Activated CD4-positive, alpha-beta T cell treated with anti-CD3 and anti-CD28 coated beads, Interleukin-2, Interleukin-4, amounts not matched to agents 100 ng/mL and 50 ng/mL, durations not matched to agents 16 hours and 8 hours (primary cell): ENCODE data around the gene TMEM25.
"Not testable (repeated sequence)": the region's sequence is repeated elsewhere in the genome, so short reads cannot be mapped to it uniquely, and the experiment has no call there.

ENCODE experiments used
- DNase-seq: peaks from one replicate; pipeline ENCODE4 v3.0.0-alpha.2; 2020; ENCODE audit warnings: low spot score

The TMEM25 gene

GRCh38 chr11:118530683-118531596 lies at the start of gene TMEM25:
Gene TMEM25 (plus strand): TSS chr11:118531192. CDS start chr11:118531802, 610 bp downstream.
- DNase-seq: peak; percentile 62

GRCh38 chr11:118481238-118481637 lies 49.8 kb upstream of the TMEM25 start:
- not testable (repeated sequence) for DNase-seq

DNA sequence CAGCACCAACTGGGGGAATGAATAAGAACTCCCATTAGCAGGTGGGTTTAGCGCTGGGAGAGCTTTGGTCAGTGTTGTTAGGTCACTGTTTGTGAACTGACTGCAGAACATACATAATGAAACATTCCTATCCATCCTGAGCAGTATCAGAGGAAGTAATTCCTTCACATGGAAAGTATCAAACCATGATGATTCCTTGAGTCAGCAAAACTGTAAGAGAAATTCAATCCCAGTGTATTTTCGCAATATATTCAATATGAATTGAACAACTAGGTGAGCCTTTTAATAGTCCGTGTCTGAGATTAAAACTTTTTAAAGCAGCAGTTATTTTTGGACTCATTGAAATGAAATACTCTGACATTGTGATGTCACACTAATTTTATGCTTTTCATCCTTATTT lies 46.6 kb upstream of the TMEM25 start:
- no peak for DNase-seq

- DNase-seq: no peak
Measured at GRCh38 chr11:118485273-118485672, 45.7 kb upstream of the TMEM25 start.

GRCh38 chr11:118488480-118489109 lies 42.4 kb upstream of the TMEM25 start:
- DNase-seq: peak; percentile 83

DNA sequence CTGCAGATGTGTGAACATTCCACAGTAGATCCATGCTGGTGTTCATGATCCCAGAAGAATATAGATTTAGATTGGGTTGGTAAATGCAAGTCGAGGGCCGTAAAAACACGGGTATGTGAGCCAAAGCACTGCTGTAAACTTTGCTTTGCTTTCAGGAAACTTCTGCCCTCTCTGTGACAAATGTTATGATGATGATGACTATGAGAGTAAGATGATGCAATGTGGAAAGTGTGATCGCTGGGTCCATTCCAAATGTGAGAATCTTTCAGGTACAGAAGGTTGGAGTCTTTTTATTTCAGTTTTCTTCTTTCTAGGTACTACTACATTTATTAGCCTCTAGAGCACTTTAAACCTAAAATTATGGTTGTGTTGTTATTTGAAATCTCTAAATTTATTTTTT lies 40.0 kb upstream of the TMEM25 start:
- no peak for DNase-seq

- no peak for DNase-seq
Measured at GRCh38 chr11:118497831-118498230, 33.2 kb upstream of the TMEM25 start.

DNA sequence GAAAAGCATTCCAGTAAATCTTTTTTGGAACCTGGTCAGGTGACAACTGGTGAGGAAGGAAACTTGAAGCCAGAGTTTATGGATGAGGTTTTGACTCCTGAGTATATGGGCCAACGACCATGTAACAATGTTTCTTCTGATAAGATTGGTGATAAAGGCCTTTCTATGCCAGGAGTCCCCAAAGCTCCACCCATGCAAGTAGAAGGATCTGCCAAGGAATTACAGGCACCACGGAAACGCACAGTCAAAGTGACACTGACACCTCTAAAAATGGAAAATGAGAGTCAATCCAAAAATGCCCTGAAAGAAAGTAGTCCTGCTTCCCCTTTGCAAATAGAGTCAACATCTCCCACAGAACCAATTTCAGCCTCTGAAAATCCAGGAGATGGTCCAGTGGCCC lies 27.8 kb upstream of the TMEM25 start:
- DNase-seq: no peak

- DNase-seq: no peak
Measured at GRCh38 chr11:118511601-118512000, 19.4 kb upstream of the TMEM25 start.

- DNase-seq: no peak
Measured at GRCh38 chr11:118514103-118514502, 16.9 kb upstream of the TMEM25 start.

DNA sequence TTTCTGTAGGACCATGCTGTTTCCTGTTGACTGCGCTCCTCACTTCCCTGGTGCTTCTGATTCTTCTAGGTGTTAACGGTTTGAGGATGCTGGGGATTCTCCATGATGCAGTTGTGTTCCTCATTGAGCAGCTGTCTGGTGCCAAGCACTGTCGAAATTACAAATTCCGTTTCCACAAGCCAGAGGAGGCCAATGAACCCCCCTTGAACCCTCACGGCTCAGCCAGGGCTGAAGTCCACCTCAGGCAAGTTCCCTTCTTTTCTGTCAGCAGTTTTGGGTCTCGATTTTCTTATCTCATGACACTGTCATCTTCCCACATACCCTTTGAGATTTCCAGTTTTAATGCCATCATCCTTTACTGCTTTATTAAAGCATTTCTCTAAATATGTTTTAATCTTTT lies 11.4 kb upstream of the TMEM25 start:
- DNase-seq: no peak

- DNase-seq: no peak
Measured at GRCh38 chr11:118521892-118522311, 9.1 kb upstream of the TMEM25 start.

DNA sequence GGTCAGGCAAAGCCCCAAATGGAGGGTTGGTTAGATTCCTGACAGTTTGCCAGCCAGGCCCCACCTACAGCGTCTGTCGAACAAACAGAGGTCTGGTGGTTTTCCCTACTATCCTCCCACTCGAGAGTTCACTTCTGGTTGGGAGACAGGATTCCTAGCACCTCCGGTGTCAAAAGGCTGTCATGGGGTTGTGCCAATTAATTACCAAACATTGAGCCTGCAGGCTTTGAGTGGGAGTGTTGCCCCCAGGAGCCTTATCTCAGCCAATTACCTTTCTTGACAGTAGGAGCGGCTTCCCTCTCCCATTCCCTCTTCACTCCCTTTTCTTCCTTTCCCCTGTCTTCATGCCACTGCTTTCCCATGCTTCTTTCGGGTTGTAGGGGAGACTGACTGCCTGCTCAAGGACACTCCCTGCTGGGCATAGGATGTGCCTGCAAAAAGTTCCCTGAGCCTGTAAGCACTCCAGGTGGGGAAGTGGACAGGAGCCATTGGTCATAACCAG lies 8.4 kb upstream of the TMEM25 start:
- no peak for DNase-seq

- no peak for DNase-seq
Measured at GRCh38 chr11:118524356-118524755, 6.6 kb upstream of the TMEM25 start.

GRCh38 chr11:118524757-118525470 lies 6.1 kb upstream of the TMEM25 start:
- no peak for DNase-seq

DNA sequence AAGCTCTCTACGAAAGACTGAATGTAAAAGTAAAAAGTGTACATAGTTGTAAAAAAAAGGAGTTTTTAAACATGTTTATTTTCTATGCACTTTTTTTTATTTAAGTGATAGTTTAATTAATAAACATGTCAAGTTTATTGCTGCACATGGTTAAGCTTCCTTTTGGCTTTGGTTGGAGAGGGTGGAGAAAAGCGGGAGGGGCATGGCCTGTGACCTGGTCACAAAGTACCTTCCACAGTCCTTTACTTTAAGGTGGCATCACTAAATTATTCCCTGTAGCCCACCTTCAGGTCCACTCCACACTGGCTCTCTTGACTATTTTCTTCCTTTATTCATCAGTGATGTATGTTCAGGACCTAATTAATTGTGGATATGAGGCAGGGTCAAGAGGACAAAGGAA lies 4.3 kb upstream of the TMEM25 start:
- no peak for DNase-seq

DNA sequence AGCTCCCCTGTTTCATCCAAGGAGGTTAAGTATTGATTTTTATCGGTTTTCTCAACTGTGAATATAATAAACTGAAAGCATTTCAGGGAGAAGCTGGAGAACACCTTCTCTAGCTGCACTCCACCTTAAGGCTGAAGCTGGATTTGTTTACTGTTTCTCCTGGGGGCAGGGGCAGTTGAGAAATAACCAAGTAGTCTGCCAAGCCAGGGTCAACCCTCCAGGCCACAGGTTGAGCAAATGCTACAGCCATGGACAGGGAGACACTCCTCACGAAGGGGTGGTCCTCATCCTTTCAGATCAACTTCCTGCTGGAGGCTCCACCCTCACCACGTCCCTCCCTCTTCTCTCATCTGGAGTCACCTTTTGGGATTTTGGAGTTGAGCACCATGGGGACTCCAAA lies 3.9 kb upstream of the TMEM25 start, which contains the start of gene TTC36:
Gene TTC36, plus strand, starts transcription at position 366 of the 400 bp plus-strand sequence. Its CDS starts 21 bp downstream, at position 387.
- DNase-seq: no peak

- DNase-seq: no peak
Measured at GRCh38 chr11:118528511-118528910, 2.5 kb upstream of the TMEM25 start.

- DNase-seq: no peak
Measured at GRCh38 chr11:118529584-118530175, 1.3 kb upstream of the TMEM25 start.

DNA sequence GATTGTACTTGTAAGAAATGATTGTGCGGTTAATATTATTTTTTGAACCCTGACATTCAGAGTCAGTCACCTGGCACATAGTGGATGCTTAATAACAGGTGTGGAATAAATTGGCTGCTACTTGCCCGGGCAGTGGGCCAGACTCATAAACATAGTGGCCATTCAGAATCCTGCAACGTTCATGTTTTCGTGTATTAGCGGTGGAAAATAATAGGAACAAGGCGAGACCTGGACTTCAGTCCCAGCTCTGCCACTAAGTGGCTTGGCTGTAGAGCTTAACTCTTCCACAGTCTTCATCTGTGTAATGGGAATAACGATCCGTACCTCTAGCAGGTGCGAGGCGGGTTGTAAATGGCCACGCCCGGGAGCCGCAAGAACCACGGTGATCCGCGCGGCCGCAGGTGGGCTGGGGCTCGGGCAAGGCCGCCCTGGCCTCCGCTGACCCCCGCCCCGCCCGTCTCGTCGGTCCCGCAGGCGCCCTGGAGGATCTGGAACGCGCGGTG lies 761 bp upstream of the TMEM25 start:
- DNase-seq: no peak

GRCh38 chr11:118531597-118532084 lies 649 bp downstream of the TMEM25 start:
- DNase-seq: no peak

- DNase-seq: no peak
Measured at GRCh38 chr11:118532091-118532490, 1.1 kb downstream of the TMEM25 start.
